ENCODE measurements around the gene NDUFA6.

The NDUFA6 gene

GRCh38 chr22:42039271-42039670, 51.3 kb downstream of the NDUFA6 start (continued):
- TF ChIP-seq ZBTB10 (tag by site-specific recombination; IDR thresholded peaks at IDR 0.05) (no peak), ZNF114 (tag by site-specific recombination; IDR thresholded peaks at IDR 0.05) (no peak)
